NCI-H748 treated with DMSO at 0.1 percent for 48 hours (cell line): ENCODE results near the gene SETX.
A peak's percentile ranks its signal among the peaks of the same experiment; 100 is the strongest.
"Not testable (repeated sequence)": the region's sequence is repeated elsewhere in the genome, so short reads cannot be mapped to it uniquely, and the experiment has no call there.

ENCODE experiments used
- DNase-seq: peaks from one replicate; lab custom pipeline; 2025; lab: John Stamatoyannopoulos, UW

SETX gene, protein sequence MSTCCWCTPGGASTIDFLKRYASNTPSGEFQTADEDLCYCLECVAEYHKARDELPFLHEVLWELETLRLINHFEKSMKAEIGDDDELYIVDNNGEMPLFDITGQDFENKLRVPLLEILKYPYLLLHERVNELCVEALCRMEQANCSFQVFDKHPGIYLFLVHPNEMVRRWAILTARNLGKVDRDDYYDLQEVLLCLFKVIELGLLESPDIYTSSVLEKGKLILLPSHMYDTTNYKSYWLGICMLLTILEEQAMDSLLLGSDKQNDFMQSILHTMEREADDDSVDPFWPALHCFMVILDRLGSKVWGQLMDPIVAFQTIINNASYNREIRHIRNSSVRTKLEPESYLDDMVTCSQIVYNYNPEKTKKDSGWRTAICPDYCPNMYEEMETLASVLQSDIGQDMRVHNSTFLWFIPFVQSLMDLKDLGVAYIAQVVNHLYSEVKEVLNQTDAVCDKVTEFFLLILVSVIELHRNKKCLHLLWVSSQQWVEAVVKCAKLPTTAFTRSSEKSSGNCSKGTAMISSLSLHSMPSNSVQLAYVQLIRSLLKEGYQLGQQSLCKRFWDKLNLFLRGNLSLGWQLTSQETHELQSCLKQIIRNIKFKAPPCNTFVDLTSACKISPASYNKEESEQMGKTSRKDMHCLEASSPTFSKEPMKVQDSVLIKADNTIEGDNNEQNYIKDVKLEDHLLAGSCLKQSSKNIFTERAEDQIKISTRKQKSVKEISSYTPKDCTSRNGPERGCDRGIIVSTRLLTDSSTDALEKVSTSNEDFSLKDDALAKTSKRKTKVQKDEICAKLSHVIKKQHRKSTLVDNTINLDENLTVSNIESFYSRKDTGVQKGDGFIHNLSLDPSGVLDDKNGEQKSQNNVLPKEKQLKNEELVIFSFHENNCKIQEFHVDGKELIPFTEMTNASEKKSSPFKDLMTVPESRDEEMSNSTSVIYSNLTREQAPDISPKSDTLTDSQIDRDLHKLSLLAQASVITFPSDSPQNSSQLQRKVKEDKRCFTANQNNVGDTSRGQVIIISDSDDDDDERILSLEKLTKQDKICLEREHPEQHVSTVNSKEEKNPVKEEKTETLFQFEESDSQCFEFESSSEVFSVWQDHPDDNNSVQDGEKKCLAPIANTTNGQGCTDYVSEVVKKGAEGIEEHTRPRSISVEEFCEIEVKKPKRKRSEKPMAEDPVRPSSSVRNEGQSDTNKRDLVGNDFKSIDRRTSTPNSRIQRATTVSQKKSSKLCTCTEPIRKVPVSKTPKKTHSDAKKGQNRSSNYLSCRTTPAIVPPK (N-terminal part only)

GRCh38 chr9:132354637-132355355 lies at the start of gene SETX:
Gene SETX (minus strand): TSS chr9:132354986. CDS start chr9:132349428, 5,558 bp downstream.
- peak; percentile 92 for DNase-seq

DNA sequence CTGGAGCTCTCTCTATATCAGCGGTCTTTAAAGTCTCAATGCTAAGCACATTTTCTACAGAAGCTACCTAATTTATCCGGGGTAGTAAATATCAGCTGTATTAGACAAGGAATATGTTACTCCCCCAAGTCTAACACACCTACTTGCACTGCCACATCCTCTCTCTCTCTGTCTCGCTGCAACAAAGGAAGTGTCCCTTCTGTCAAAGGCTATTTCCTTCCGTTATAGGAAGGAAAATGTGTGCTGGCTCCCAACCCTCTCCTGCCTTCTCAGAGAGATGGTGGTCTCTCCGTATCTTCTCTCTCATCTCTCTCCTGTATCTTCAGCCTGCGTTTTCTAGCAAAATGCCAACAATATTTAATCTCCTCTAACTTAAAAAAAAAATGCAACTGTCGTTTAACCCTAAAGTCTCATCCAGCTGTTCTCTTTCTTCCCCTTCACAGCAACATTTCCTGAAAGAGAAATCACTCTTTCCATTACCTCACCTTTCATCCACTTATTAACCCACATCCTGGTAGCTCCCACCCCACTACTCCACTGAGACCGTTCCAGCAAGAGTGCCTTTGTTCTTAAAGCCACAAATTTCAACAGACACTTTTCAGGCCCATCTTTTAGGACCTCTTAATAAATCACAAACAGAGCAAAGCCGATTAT lies 49.6 kb upstream of the SETX start:
- no peak for DNase-seq

DNA sequence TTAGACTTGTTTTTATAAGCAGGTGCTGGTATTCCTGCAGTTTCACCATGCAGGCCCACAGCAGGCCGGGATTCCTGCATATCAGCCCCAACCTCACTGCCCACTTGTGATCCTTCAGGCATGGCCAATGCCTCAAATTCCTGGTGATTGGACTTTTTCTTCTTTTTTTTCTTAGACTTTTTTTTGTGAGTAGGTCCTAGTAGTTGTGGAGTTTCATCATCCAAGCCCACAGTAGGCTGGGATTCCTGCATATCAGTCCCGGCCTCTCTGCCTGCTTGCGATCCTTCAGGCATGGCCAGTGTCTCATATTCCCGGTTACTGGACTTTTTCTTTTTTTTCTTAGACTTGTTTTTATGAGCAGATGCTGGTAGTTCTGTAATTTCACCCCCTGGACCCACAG lies 47.0 kb upstream of the SETX start:
- DNase-seq: no peak

DNA sequence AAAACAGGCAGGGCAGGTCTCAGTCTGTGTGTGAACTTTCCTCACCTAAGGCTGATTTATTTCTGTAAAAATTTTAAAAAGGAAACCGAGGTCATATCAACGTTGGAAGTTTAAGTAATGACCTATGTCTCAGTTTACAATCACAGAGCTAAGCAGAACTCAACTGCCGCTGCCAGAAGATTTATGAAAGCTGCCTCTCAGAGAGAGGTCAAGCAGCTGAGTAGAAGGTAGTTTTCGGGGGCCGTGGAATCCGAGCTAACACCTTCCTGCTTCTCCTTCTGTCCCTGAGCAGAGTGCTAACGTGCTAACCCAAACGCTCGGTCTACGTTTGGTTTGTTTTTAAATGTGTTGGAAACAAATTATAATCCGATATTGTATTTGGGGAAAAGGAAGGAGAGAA lies 40.8 kb upstream of the SETX start:
- no peak for DNase-seq

- DNase-seq: no peak
Observed at GRCh38 chr9:132391449-132391848, 36.7 kb upstream of the SETX start.

DNA sequence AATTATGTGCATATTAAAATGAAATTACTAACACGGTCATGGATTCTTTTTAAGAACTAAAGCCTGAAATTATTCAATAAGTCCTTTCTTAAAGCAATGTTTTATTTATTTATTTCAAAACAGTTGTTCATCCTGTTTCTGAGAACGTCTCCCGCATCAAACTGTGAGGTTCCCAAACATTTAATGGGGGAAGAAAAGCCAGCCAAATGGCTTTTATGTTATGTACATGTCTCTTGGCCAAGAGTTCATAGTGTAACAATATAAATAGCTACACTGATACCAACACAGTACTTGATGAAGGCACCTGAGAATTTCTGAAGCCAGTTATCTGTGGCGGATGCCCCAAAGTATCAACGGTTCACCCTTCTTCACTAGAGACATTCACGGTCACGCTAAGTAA lies 36.2 kb upstream of the SETX start:
- DNase-seq: no peak

DNA sequence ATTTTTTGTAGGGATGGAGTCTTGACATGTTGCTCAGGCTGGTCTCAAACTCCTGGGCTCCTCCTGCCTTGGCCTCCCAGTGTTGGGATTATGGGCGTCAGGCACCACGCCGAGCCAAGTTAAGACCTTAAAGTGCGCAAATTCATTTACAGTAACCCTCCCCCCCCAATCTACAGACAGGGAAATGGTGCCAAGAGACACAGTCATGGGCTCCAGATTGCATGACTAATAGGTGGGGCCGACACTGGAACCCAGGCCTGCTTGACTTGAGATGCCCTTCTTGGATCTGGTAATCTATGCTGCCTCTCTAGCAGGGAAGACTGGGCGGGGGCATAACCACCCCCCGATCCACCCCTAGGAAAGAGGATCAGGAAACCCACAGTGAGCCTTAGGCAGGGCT lies 32.3 kb upstream of the SETX start:
- no peak for DNase-seq

- DNase-seq: no peak
Observed at GRCh38 chr9:132384376-132384775, 29.6 kb upstream of the SETX start.

GRCh38 chr9:132383462-132383883 lies 28.7 kb upstream of the SETX start:
- DNase-seq: no peak

- DNase-seq: no peak
Observed at GRCh38 chr9:132381966-132382541, 27.3 kb upstream of the SETX start.

DNA sequence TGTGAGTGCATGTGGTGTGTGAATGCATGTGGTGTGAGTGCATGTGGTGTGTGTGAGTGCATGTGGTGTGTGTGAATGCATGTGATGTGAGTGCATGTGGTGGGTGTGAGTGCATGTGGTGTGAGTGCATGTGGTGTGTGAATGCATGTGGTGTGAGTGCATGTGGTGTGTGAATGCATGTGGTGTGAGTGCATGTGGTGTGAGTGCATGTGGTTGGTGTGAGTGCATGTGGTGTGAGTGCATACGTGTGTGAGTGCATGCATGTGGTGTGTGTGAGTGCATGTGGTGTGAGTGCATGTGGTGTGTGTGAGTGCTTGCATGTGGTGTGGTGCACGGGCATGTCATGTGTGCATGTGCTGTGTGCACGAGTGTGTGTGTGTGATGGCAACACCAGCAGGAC lies 23.6 kb upstream of the SETX start:
- not testable (repeated sequence) for DNase-seq

DNA sequence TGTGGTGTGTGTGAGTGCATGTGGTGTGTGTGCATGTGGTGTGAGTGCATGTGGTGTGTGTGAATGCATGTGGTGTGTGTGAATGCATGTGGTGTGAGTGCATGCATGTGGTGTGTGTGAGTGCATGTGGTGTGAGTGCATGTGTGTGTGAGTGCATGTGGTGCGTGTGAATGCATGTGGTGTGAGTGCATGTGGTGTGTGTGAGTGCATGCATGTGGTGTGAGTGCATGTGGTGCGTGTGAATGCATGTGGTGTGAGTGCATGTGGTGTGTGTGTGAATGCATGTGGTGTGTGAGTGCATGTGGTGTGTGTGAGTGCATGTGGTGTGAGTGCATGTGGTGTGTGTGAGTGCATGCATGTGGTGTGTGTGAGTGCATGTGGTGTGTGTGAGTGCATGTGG lies 23.0 kb upstream of the SETX start:
- not testable (repeated sequence) for DNase-seq

GRCh38 chr9:132372177-132373095 lies 17.6 kb upstream of the SETX start:
- no peak for DNase-seq

GRCh38 chr9:132370592-132370991 lies 15.8 kb upstream of the SETX start:
- no peak for DNase-seq

GRCh38 chr9:132369421-132369820 lies 14.6 kb upstream of the SETX start:
- no peak for DNase-seq

GRCh38 chr9:132367613-132368313 lies 13.0 kb upstream of the SETX start:
- no peak for DNase-seq

- no peak for DNase-seq
Observed at GRCh38 chr9:132366481-132366880, 11.7 kb upstream of the SETX start.

- DNase-seq: no peak
Observed at GRCh38 chr9:132365986-132366385, 11.2 kb upstream of the SETX start.

- DNase-seq: no peak
Observed at GRCh38 chr9:132364068-132364467, 9.3 kb upstream of the SETX start.
